NT2/D1 (cell line): ENCODE measurements around the gene PIGO.

Experiments
- DNase-seq: peaks from one replicate; pipeline ENCODE4 v3.0.0-alpha.2; 2011; ENCODE audit warnings: low read depth, low spot score
- H3K27me3 ChIP-seq: 2 replicates; pipeline ENCODE4 v1.6.0; 2011; ENCODE audit warnings: mild to moderate bottlenecking; ENCODE audit not compliant: insufficient read length, insufficient read depth
- H3K36me3 ChIP-seq: 2 replicates; pipeline ENCODE4 v1.6.1; 2011; ENCODE audit warnings: mild to moderate bottlenecking, low read length, mixed read lengths; ENCODE audit not compliant: insufficient read depth, insufficient read length
- H3K4me1 ChIP-seq: 2 replicates; pipeline ENCODE4 v1.5.1; 2011; ENCODE audit not compliant: insufficient read depth, insufficient read length
- H3K4me3 ChIP-seq: 2 replicates; pipeline ENCODE4 v1.5.1; 2011; ENCODE audit warnings: low read depth; ENCODE audit not compliant: insufficient read length
- H3K9ac ChIP-seq: 2 replicates; pipeline ENCODE4 v1.6.0; 2011; ENCODE audit warnings: low read depth; ENCODE audit not compliant: insufficient read length
- H3K9me3 ChIP-seq: 2 replicates; pipeline ENCODE4 v1.5.1; 2011; ENCODE audit warnings: mild to moderate bottlenecking, low read length; ENCODE audit not compliant: insufficient read depth
- SUZ12 ChIP-seq: IDR thresholded peaks from 2 replicates; pipeline ENCODE4 v1.6.1; 2011; ENCODE audit not compliant: insufficient read length, insufficient read depth; ENCODE audit errors: extremely low read depth
- YY1 ChIP-seq: IDR thresholded peaks from 2 replicates; pipeline ENCODE4 v1.6.1; 2011; ENCODE audit not compliant: insufficient read length, insufficient read depth
- ZNF274 ChIP-seq: IDR thresholded peaks from 2 replicates; pipeline ENCODE4 v1.6.1; 2011; ENCODE audit warnings: mild to moderate bottlenecking, low read depth, low read length

Gene PIGO

DNA sequence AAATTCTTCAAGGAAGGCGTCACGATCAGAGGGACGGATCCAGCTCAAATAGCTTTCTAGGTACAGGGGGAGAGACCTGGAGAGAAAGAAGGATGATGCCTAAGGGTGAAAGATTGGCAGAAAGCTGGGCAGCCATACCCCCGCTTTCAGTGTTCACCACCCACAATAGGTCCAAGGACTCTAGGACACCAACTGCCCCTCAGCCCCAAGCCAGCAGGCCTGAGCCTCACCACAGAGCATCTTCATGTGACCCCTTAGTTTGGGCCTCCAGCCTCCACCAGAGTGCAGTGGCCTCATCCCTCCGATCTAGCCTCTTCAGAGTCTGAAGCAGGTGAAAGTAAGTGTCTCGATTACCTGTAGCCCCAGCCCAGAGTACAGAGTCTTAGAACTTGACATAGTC is 22.2 kb downstream of the PIGO start:
- Histone ChIP-seq H3K4me1 (peaks cover 12% of the 10 kb centered on the region), H3K9ac (no peak overlapping the region), H3K27me3 (no peaks in the 10 kb centered on the region), H3K9me3 (no peaks in the 10 kb centered on the region), H3K4me3 (no peak overlapping the region), H3K36me3 (peaks cover 77% of the 10 kb centered on the region)
- DNase-seq = no peak
- TF ChIP-seq YY1 = no peak
- TF ChIP-seq SUZ12 = no peak
- TF ChIP-seq ZNF274 = no peak

DNA sequence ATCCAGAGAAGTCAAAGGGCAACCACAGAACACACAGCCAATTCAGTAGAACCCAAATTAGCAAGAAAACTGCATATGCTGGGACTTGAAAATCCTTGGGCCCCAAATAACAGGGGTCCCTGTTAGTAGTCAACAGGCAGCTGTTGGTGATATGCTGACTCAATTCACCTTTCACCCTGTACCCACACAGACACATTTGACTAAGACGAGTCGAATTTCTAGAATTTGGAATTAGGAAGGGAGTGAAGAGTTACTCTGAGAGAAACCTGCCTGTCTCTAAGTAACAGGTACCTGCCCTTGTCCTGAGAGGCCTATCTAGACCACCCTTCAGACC is 23.1 kb downstream of the PIGO start:
- no peak for TF ChIP-seq SUZ12
- TF ChIP-seq ZNF274 = no peak
- no peak for TF ChIP-seq YY1
- Histone ChIP-seq H3K4me3 (no peak overlapping the region), H3K36me3 (peaks cover 84% of the 10 kb centered on the region), H3K27me3 (no peaks in the 10 kb centered on the region), H3K9ac (no peak overlapping the region), H3K9me3 (no peaks in the 10 kb centered on the region), H3K4me1 (peaks cover 10% of the 10 kb centered on the region)
- no peak for DNase-seq

GRCh38 chr9:35072461-35073278 is 23.7 kb downstream of the PIGO start, which contains the start of gene VCP:
VCP (minus strand) TSS chr9:35072625; CDS start chr9:35072353, 272 bp downstream.
- peak; percentile 98 for DNase-seq
- H3K36me3 ChIP-seq = peaks cover 84% of the 10 kb centered on the region
- TF ChIP-seq ZNF274 = no peak
- TF ChIP-seq SUZ12 = no peak
- peaks cover 6% of the 10 kb centered on the region for H3K4me1 ChIP-seq
- peak within 1 kb of the TSS; percentile 94 for H3K4me3 ChIP-seq
- peak within 1 kb of the TSS; percentile 97 for H3K9ac ChIP-seq
- H3K27me3 ChIP-seq = no peaks in the 10 kb centered on the region
- no peaks in the 10 kb centered on the region for H3K9me3 ChIP-seq

DNA sequence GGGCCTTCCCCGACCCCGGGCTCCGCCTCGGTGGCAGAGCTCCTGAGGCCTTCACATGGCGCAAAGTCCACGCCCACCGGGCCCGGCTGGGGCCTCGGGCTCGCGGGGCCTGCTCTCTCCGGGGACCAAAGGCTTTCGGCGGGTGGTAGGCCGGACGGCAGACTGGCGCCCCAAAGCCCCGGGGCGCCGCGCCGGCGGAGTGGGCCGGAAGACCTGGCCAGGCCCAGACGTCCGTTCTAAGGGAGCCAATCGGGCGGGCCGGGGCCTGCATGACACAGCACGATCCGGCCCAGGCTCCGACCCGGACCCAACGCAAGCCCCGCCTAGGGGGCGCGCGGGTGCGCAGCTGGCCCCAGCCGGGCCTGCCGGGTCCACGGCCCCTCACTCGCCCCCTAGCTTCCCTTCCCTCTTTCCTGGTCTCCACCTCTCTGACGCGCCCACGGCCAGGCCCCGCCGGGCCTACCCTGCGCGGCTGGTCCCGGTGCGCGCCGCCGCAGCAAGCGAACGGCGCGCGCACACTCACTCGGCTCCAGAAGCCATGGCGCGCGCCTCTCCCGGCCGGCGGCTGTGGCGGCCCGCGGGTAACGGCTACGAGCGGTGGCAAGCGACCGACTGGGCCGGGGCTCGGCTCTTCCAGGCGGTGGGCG is 24.5 kb downstream of the PIGO start:
- H3K36me3 ChIP-seq = peaks cover 85% of the 10 kb centered on the region
- TF ChIP-seq ZNF274 (no peak), SUZ12 (no peak), YY1 (no peak)
- peak; percentile 68 for DNase-seq
- peak overlapping the region; percentile 94 for H3K4me3 ChIP-seq
- peak overlapping the region; percentile 97 for H3K9ac ChIP-seq
- H3K9me3 ChIP-seq = no peaks in the 10 kb centered on the region
- peaks cover 6% of the 10 kb centered on the region for H3K4me1 ChIP-seq
- H3K27me3 ChIP-seq = no peaks in the 10 kb centered on the region

GRCh38 chr9:35070823-35071813 is 25.3 kb downstream of the PIGO start:
- Histone ChIP-seq H3K36me3 (peaks cover 85% of the 10 kb centered on the region), H3K4me3 (peak overlapping the region; percentile 94), H3K9me3 (no peaks in the 10 kb centered on the region), H3K4me1 (peaks cover 6% of the 10 kb centered on the region), H3K27me3 (no peaks in the 10 kb centered on the region), H3K9ac (peak overlapping the region; percentile 97)
- TF ChIP-seq SUZ12 (no peak), ZNF274 (no peak), YY1 (no peak)
- no peak for DNase-seq

DNA sequence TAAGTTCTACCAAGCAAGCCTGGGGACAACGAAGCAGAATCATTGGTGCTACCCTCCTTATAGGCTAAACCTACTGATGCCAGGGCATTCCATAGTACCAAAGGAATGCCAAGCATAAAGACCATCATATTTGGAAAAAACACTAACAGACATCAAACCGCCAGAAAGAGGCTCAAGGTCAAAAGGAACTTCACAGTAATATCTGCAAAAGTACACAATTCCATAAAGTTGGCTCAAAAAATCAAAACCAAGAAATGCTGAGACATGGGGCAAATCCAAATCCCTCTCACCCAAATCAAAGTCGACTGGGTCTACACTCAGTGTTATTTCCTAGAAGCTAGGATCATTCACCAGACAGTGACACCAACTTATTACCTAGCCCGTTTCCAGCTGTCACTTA is 27.4 kb downstream of the PIGO start:
- H3K9ac ChIP-seq = no peak overlapping the region
- H3K27me3 ChIP-seq = no peaks in the 10 kb centered on the region
- peaks cover 6% of the 10 kb centered on the region for H3K4me1 ChIP-seq
- no peak overlapping the region for H3K4me3 ChIP-seq
- DNase-seq = no peak
- no peak for TF ChIP-seq ZNF274
- no peak for TF ChIP-seq SUZ12
- no peak for TF ChIP-seq YY1
- H3K9me3 ChIP-seq = no peaks in the 10 kb centered on the region
- H3K36me3 ChIP-seq = peaks cover 84% of the 10 kb centered on the region

DNA sequence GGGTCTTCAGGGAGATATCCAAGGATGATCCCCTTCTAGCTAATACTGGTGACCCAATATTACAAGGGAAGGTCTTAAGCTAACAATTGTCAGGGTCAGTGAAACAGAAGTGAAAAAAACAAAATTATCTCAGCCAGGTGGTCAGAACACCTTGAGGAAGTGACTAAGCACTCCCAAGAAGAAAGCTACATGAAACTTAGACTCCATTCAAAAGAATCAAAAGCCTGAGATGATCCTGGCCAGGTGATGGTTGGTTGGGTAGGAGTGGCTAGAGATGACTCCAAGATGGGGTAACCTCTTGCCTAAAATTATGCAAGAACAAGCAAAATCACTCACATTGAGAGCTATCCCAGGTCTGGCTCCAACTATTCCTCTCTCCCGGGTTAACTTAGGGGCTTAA is 29.3 kb downstream of the PIGO start:
- Histone ChIP-seq H3K4me1 (peaks cover 6% of the 10 kb centered on the region), H3K27me3 (no peaks in the 10 kb centered on the region), H3K36me3 (peaks cover 93% of the 10 kb centered on the region), H3K9me3 (no peaks in the 10 kb centered on the region), H3K4me3 (no peak overlapping the region), H3K9ac (no peak overlapping the region)
- no peak for DNase-seq
- no peak for TF ChIP-seq SUZ12
- no peak for TF ChIP-seq ZNF274
- TF ChIP-seq YY1 = no peak
